ENCODE data around the gene SCUBE3. TPM values are rescaled to one million over a fixed set of nuclear protein-coding genes. Genes with fewer than 3 reads are reported as not detected.

Gene SCUBE3
- total and polyA plus RNA-seq, 2 of the 4 experiments (the other 2 are of a cell fraction) = 19.9 to 45.5 TPM

DNA sequence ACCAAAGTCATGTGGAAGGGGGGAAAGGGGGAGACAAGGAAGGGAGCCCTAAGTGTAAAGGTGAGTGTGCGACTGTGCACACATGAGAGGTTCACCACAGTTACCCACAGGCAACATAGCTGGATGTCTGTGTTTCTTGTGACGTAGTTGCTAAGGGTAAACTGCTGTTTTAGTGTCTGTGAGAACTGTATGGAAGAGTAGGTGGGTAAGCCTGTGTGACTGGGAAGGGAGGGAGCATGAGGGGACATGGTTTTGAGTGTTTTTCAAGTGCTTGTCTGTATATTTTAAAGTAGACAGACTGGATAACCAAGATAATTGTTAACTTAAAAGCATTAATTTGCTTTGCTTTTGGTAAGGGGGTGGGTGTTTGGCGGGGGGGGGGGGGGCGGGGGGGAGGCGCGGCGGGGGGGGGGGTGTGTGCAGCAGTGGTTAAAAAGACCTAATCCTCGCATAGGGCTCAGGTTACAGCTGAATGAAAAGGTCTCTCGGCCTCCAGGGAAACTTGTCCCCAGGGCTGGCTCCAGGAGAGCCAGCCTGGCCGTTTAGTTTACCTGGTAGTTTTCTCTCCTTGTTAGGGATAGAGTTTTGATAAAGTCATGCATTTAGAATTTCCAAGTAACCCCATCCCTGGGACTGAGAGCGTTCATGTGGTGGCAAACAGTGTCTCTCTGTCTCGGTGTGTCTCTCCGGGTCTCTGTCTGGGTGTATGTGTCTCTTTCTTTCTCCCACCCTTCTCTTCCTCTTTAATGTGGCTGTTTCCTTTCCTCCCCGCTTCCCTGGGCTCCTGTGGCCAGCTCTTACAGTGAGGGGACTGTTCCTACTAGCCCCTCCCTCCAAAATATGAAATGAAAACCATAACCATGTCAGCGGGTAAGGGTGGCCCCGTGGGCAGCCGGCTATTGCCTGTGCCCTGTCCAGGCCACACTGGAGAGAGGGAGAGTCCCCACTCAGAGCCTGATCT lies 3.4 kb downstream of the SCUBE3 start:
- dilution Hi-C loops (cut with HindIII; ENCODE audit: low sequenced_read_pairs, unreplicated experiment) (no loop called here), intact Hi-C loops (cut with micrococcal nuclease) (no loop called here), in situ Hi-C loops (cut with MboI; ENCODE audit: low sequenced_read_pairs) (no loop called here)
- Histone ChIP-seq H3K4me3 (ENCODE audit: insufficient read depth, low read depth, low read length) (no peak overlapping the region), H3K18ac (ENCODE audit: low read depth, low read length) (peak overlapping the region; percentile 48; the same call in 1 of the 2 replicates), H2AK5ac (ENCODE audit: low read depth, low read length) (no peak overlapping the region), H3K9ac (ENCODE audit: low read depth, low read length) (no peak overlapping the region; the same call in 1 of the 2 replicates), H3K79me1 (ENCODE audit: low read depth in 1 of 2, low read length in 2 of 2) (peaks cover 1 to 25% of the 10 kb centered on the region in 2 experiments; a peak in 2 of 4 replicates), H2BK15ac (ENCODE audit: low read depth, low read length) (no peak overlapping the region), H3K4ac (ENCODE audit: low read depth, low read length) (peak overlapping the region; percentile 53; the same call in 1 of the 2 replicates), H2BK5ac (ENCODE audit: low read depth, low read length, poor library complexity, severe bottlenecking) (no peak overlapping the region), H4K20me1 (ENCODE audit: insufficient read depth, low read length) (peaks cover 18% of the 10 kb centered on the region), H4K8ac (ENCODE audit: low read depth in 2 of 2, low read length in 2 of 2) (0 out of 4 replicates have a peak overlapping the region, but pooled peaks of 1 of the 2 experiments have one; percentile 5), H2AFZ (replicated peaks; ENCODE audit: low read length, poor library complexity) (no peak overlapping the region), H3K23ac (ENCODE audit: low read depth, low read length) (peak overlapping the region; percentile 67; the same call in 1 of the 2 replicates), H3K9me1 (ENCODE audit: insufficient read depth, low read length) (peaks cover 22% of the 10 kb centered on the region; the same call in 1 of the 2 replicates), H3K9me3 (ENCODE audit: control insufficient read depth, insufficient read depth, low read length) (no peaks in the 10 kb centered on the region), H3K56ac (ENCODE audit: extremely low read depth, insufficient read depth, low read length) (no peak overlapping the region), H3K14ac (replicated peaks; ENCODE audit: low read depth, low read length) (peak overlapping the region; percentile 76), H2BK120ac (ENCODE audit: low read depth, low read length) (no peak overlapping the region; the same call in 1 of the 2 replicates), H2AK9ac (replicated peaks; ENCODE audit: low read depth, low read length, poor library complexity) (no peak overlapping the region), H3K27me3 (ENCODE audit: control insufficient read depth, insufficient read depth, low read length) (peaks cover 13% of the 10 kb centered on the region), H4K91ac (ENCODE audit: insufficient read depth, low read depth, low read length) (no peak overlapping the region), H3K4me2 (ENCODE audit: low read depth, low read length) (peak overlapping the region; percentile 63; the same call in 1 of the 2 replicates), H2BK20ac (ENCODE audit: low read depth, low read length) (peak overlapping the region; percentile 28; the same call in 1 of the 2 replicates), H3K27ac (ENCODE audit: insufficient read depth, low read length) (no peak overlapping the region), H4K5ac (ENCODE audit: low read depth, low read length) (no peak overlapping the region), H3K4me1 (ENCODE audit: control insufficient read depth, insufficient read depth, low read length) (peaks cover 34% of the 10 kb centered on the region), H3K36me3 (ENCODE audit: control insufficient read depth, insufficient read depth, low read length) (no peaks in the 10 kb centered on the region)
- DNase-seq = no peak
- no peak for TF ChIP-seq MAZ (IDR thresholded peaks at IDR 0.05; ENCODE audit: borderline replicate concordance, low read depth, low read length)
- TF ChIP-seq, protein P1, sequence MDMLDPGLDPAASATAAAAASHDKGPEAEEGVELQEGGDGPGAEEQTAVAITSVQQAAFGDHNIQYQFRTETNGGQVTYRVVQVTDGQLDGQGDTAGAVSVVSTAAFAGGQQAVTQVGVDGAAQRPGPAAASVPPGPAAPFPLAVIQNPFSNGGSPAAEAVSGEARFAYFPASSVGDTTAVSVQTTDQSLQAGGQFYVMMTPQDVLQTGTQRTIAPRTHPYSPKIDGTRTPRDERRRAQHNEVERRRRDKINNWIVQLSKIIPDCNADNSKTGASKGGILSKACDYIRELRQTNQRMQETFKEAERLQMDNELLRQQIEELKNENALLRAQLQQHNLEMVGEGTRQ (IDR thresholded peaks at IDR 0.05; ENCODE audit: low read depth, low read length) = no peak
- TF ChIP-seq MAFK (IDR thresholded peaks at IDR 0.05; ENCODE audit: low read depth, low read length) = no peak
- TF ChIP-seq, protein P2, sequence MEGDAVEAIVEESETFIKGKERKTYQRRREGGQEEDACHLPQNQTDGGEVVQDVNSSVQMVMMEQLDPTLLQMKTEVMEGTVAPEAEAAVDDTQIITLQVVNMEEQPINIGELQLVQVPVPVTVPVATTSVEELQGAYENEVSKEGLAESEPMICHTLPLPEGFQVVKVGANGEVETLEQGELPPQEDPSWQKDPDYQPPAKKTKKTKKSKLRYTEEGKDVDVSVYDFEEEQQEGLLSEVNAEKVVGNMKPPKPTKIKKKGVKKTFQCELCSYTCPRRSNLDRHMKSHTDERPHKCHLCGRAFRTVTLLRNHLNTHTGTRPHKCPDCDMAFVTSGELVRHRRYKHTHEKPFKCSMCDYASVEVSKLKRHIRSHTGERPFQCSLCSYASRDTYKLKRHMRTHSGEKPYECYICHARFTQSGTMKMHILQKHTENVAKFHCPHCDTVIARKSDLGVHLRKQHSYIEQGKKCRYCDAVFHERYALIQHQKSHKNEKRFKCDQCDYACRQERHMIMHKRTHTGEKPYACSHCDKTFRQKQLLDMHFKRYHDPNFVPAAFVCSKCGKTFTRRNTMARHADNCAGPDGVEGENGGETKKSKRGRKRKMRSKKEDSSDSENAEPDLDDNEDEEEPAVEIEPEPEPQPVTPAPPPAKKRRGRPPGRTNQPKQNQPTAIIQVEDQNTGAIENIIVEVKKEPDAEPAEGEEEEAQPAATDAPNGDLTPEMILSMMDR (conservative IDR thresholded peaks at IDR 0.05; ENCODE audit: low read depth, low read length) = no peak
- no TSS peak for BruUV-seq (replicated peaks)
- no peak for ATAC-seq (ENCODE audit: low read depth)
- ChIA-PET CTCF (interaction anchor here (1.1 kb wide), 1 partner anchor 12 kb away, joined by 4 read pairs; no protein-coding TSS in a partner anchor), POLR2A (ENCODE audit: unreplicated experiment) (interaction anchor here (0.6 kb wide), 2 partner anchors 15 to 76 kb away, joined by 3 read pairs; no protein-coding TSS in a partner anchor)
- no CpG with 5 or more reads among the region's 17 CpGs for WGBS, 2 experiments (ENCODE audit: extremely low coverage in 2 of 2, insufficient read length in 1 of 2)

All from IMR-90 (cell line).